ENCODE results near the gene MINDY4. TPM values are rescaled to one million over a fixed set of nuclear protein-coding genes. Genes with fewer than 3 reads are reported as not detected.

MINDY4 gene
- total RNA-seq, 1 experiment from 2014 or later: 9.2 TPM

DNA sequence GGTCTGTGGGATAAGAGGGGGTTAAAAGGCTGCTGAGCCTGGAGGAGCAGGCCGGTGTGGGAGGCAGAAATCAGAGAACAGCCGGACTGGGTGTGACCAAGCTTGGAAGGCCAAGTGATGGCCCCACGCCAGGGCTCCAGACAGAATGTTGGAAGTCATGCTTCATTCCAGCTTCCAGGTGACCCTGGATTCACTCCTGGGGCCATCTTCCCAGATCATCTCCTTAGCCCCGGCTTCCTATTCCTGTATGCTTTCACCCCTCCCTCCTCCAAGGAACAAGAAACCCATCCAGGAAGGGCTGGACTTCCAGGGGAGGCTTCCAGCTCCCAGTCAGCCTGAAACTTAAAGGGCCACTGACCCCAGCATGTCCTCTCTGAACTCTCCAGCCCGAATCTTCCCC lies 18.2 kb upstream of the MINDY4 start:
- H3K27ac Mint-ChIP-seq (ENCODE audit: low read depth, unreplicated experiment): no peak overlapping the region
- peaks cover 10% of the 10 kb centered on the region for H3K27me3 Mint-ChIP-seq (ENCODE audit: insufficient read depth, unreplicated experiment)
- intact Hi-C loops (cut with micrococcal nuclease): no loop called here
- ChIA-PET CTCF (interaction anchor here (3.7 kb wide), 1 partner anchor 13 kb away, joined by 27 read pairs; no protein-coding TSS in a partner anchor), POLR2A (no interaction called here)
- H3K36me3 Mint-ChIP-seq (ENCODE audit: insufficient read depth, unreplicated experiment): no peaks in the 10 kb centered on the region
- H3K4me3 Mint-ChIP-seq (ENCODE audit: unreplicated experiment): no peak overlapping the region
- no peaks in the 10 kb centered on the region for H3K4me1 Mint-ChIP-seq (ENCODE audit: insufficient read depth, unreplicated experiment)
- DNase-seq (ENCODE audit: unreplicated experiment): no peak
- no TSS peak for BruUV-seq (replicated peaks)
- peaks cover 8% of the 10 kb centered on the region for H3K9me3 Mint-ChIP-seq (ENCODE audit: unreplicated experiment)
- TF ChIP-seq, protein P1, sequence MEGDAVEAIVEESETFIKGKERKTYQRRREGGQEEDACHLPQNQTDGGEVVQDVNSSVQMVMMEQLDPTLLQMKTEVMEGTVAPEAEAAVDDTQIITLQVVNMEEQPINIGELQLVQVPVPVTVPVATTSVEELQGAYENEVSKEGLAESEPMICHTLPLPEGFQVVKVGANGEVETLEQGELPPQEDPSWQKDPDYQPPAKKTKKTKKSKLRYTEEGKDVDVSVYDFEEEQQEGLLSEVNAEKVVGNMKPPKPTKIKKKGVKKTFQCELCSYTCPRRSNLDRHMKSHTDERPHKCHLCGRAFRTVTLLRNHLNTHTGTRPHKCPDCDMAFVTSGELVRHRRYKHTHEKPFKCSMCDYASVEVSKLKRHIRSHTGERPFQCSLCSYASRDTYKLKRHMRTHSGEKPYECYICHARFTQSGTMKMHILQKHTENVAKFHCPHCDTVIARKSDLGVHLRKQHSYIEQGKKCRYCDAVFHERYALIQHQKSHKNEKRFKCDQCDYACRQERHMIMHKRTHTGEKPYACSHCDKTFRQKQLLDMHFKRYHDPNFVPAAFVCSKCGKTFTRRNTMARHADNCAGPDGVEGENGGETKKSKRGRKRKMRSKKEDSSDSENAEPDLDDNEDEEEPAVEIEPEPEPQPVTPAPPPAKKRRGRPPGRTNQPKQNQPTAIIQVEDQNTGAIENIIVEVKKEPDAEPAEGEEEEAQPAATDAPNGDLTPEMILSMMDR (IDR thresholded peaks at IDR 0.05; ENCODE audit: unreplicated experiment): no peak

DNA sequence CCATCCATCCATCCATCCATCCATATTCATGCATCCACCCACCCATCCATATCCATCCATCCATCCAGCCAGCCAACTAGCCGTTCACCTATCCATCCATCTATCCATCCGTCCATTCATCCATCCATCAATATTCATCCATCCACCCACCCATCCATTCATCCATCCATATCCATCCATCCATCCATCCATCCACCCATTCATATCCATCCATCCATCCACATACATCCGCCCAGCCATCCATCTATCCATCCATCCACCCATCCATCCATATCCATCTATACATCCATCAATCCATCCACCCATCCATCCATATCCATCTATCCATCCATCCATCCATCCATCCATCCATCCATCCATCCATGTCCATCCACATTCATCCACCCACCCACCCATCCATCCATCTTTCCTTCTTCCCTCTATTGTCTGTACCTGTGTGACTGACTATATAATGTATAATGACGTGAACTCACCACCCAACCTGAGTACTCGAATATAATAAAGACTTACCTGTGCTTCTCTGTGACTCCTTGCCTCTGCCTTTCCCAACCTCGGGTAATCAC lies 16.8 kb upstream of the MINDY4 start:
- DNase-seq (ENCODE audit: unreplicated experiment): no peak
- H3K27me3 Mint-ChIP-seq (ENCODE audit: insufficient read depth, unreplicated experiment): peaks cover 10% of the 10 kb centered on the region
- intact Hi-C loops (cut with micrococcal nuclease): no loop called here
- no TSS peak for BruUV-seq (replicated peaks)
- peaks cover 8% of the 10 kb centered on the region for H3K9me3 Mint-ChIP-seq (ENCODE audit: unreplicated experiment)
- H3K36me3 Mint-ChIP-seq (ENCODE audit: insufficient read depth, unreplicated experiment): no peaks in the 10 kb centered on the region
- no peaks in the 10 kb centered on the region for H3K4me1 Mint-ChIP-seq (ENCODE audit: insufficient read depth, unreplicated experiment)
- ChIA-PET CTCF (interaction anchor here (0.6 to 5.0 kb wide), 2 partner anchors 14 to 379 kb away, joined by 3 to 27 read pairs; no protein-coding TSS in a partner anchor), POLR2A (no interaction called here)
- TF ChIP-seq, protein P1 (IDR thresholded peaks at IDR 0.05; ENCODE audit: unreplicated experiment): no peak
- no peak overlapping the region for H3K27ac Mint-ChIP-seq (ENCODE audit: low read depth, unreplicated experiment)
- H3K4me3 Mint-ChIP-seq (ENCODE audit: unreplicated experiment): no peak overlapping the region

DNA sequence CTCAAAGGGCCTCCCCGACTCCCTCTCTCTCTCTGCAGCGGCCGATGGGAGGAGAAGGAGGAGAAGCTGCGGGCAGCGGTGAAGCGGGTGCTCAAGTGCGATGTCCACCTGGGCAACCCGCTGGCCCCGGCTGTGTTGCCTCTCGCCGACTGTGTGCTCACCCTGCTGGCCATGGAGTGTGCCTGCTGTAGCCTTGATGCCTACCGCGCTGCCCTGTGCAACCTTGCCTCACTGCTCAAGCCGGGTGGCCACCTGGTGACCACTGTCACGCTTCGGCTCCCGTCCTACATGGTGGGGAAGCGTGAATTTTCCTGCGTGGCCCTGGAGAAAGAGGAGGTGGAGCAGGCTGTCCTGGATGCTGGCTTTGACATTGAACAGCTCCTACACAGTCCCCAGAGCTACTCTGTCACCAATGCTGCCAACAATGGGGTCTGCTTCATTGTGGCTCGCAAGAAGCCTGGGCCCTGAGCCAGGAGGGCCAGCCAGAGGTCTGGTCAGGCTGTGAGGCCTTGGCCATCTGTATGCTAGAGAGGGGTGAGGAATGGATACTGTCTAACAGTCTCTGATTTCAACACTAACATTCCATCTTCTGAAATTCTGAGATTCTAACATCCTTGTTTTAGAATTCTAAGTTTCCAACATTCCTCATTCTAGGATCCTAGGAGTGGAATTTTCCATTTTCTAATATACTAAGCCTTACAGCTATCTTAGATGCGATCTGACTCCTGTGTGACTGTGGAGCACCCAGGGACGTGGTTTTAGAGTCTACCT lies 15.6 kb upstream of the MINDY4 start:
- no peak overlapping the region for H3K4me3 Mint-ChIP-seq (ENCODE audit: unreplicated experiment)
- POLR2A ChIA-PET: no interaction called here
- BruUV-seq (replicated peaks): no TSS peak
- intact Hi-C loops (cut with micrococcal nuclease): no loop called here
- CTCF ChIA-PET: interaction anchor here (0.6 to 5.0 kb wide), 4 partner anchors 9 to 177 kb away, joined by 3 to 27 read pairs (median 4); no protein-coding TSS in a partner anchor
- H3K9me3 Mint-ChIP-seq (ENCODE audit: unreplicated experiment): peaks cover 8% of the 10 kb centered on the region
- H3K27me3 Mint-ChIP-seq (ENCODE audit: insufficient read depth, unreplicated experiment): peaks cover 10% of the 10 kb centered on the region
- TF ChIP-seq, protein P1 (IDR thresholded peaks at IDR 0.05; ENCODE audit: unreplicated experiment): no peak
- no peak for DNase-seq (ENCODE audit: unreplicated experiment)
- H3K36me3 Mint-ChIP-seq (ENCODE audit: insufficient read depth, unreplicated experiment): no peaks in the 10 kb centered on the region
- H3K27ac Mint-ChIP-seq (ENCODE audit: low read depth, unreplicated experiment): no peak overlapping the region
- no peaks in the 10 kb centered on the region for H3K4me1 Mint-ChIP-seq (ENCODE audit: insufficient read depth, unreplicated experiment)

DNA sequence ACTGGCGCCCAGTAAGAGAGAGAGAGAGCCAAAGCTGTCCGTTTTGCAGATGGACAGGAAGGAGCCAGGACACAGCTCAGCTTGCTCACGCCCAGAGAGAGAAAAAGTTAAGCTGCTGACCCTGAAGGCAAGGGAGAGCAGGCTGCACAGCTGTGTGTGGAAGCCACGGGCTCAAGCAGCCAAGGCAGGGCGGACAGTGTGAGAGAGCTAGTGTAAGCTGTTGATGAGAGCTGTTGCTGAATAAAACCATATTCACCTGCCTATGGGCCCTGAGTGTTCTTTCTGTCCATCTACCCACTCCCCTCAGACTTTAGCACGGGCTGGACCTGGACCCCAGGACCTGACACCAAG lies 13.9 kb upstream of the MINDY4 start:
- TF ChIP-seq, protein P1 (IDR thresholded peaks at IDR 0.05; ENCODE audit: unreplicated experiment): no peak
- Mint-ChIP-seq H3K27me3 (ENCODE audit: insufficient read depth, unreplicated experiment) (peaks cover 10% of the 10 kb centered on the region), H3K36me3 (ENCODE audit: insufficient read depth, unreplicated experiment) (no peaks in the 10 kb centered on the region), H3K9me3 (ENCODE audit: unreplicated experiment) (peaks cover 8% of the 10 kb centered on the region), H3K27ac (ENCODE audit: low read depth, unreplicated experiment) (no peak overlapping the region), H3K4me1 (ENCODE audit: insufficient read depth, unreplicated experiment) (no peaks in the 10 kb centered on the region), H3K4me3 (ENCODE audit: unreplicated experiment) (no peak overlapping the region)
- no peak for DNase-seq (ENCODE audit: unreplicated experiment)
- BruUV-seq (replicated peaks): no TSS peak
- ChIA-PET POLR2A (interaction anchor here (0.7 kb wide), 1 partner anchor 752 kb away, joined by 3 read pairs; no protein-coding TSS in a partner anchor), CTCF (interaction anchor here (1.1 to 5.0 kb wide), 2 partner anchors 17 to 20 kb away, joined by 3 to 27 read pairs; no protein-coding TSS in a partner anchor)
- intact Hi-C loops (cut with micrococcal nuclease): no loop called here

Measured in MCF 10A (cell line).